Gastroesophageal sphincter (tissue), 3 donors: ENCODE measurements around the gene DNAH10.

Source experiments
- CTCF ChIP-seq, 4 experiments: fragments of 200-600 bp in 2 of 4; fragments of 450-650 bp in 2 of 4; sonication (generic) in 1 of 4; IDR thresholded peaks; one replicate each; pipeline ENCODE4 v1.5.1; 2017 to 2019; ENCODE audit warnings: antibody characterized with exemption in 4 of 4, mild to moderate bottlenecking in 2 of 4, moderate library complexity in 2 of 4
- EP300 ChIP-seq: sonication (generic); formaldehyde crosslinking; IDR thresholded peaks from one replicate; pipeline ENCODE4 v1.6.1; 2017; ENCODE audit warnings: antibody characterized with exemption, mild to moderate bottlenecking
- POLR2A ChIP-seq, 2 donors: fragments of 450-650 bp; IDR thresholded peaks; one replicate each; pipeline ENCODE4 v1.6.1; 2017; ENCODE audit warnings: antibody characterized with exemption in 2 of 2, mild to moderate bottlenecking in 2 of 2, moderate library complexity in 1 of 2
- POLR2AphosphoS5 ChIP-seq: sonication (generic); formaldehyde crosslinking; IDR thresholded peaks from one replicate; pipeline ENCODE4 v1.6.1; 2017; ENCODE audit warnings: antibody characterized with exemption

GRCh38 chr12:123813349-123813748 is 51.2 kb downstream of the DNAH10 start:
- TF ChIP-seq CTCF (IDR thresholded peaks at IDR 0.05) (no peak), POLR2AphosphoS5 (no peak), POLR2A (IDR thresholded peaks at IDR 0.05) (no peak), EP300 (no peak)
